GM18951 (cell line): ENCODE measurements around the gene ARHGAP4.

Source experiments
- POLR2A ChIP-seq: IDR thresholded peaks from 4 replicates; pipeline ENCODE4 v1.6.1; 2011; ENCODE audit warnings: mild to moderate bottlenecking; ENCODE audit not compliant: insufficient read length, insufficient read depth; ENCODE audit errors: extremely low read depth
- in situ Hi-C: fragments of 300-500 bp; cut with MboI; formaldehyde crosslinking; loops from one replicate; pipeline ENCODE4 v1.12.0; 2022; ENCODE audit warnings: low sequenced_read_pairs, mixed read lengths, inconsistent platforms; ENCODE audit not compliant: unreplicated experiment

Gene ARHGAP4

GRCh38 chrX:153861733-153862310, 64.2 kb downstream of the ARHGAP4 start:
- no peak for TF ChIP-seq POLR2A
- in situ Hi-C loops: no loop called here

GRCh38 chrX:153861151-153861550, 64.9 kb downstream of the ARHGAP4 start:
- in situ Hi-C loops: no loop called here
- no peak for TF ChIP-seq POLR2A
